Stimulated activated CD8-positive, alpha-beta memory T cell treated with anti-CD3 and anti-CD28 coated beads, Interleukin-4, amount 100 ng/mL, for 1 hour (primary cell): ENCODE data around the gene C20orf144.
A peak's percentile ranks its signal among the peaks of the same experiment; 100 is the strongest.

ENCODE experiments used
- DNase-seq, 2 donors: peaks; one replicate each; pipeline ENCODE4 v3.0.0-alpha.2; 2020; ENCODE audit warnings: low read depth in 2 of 2, low spot score in 1 of 2

C20orf144 gene

DNA sequence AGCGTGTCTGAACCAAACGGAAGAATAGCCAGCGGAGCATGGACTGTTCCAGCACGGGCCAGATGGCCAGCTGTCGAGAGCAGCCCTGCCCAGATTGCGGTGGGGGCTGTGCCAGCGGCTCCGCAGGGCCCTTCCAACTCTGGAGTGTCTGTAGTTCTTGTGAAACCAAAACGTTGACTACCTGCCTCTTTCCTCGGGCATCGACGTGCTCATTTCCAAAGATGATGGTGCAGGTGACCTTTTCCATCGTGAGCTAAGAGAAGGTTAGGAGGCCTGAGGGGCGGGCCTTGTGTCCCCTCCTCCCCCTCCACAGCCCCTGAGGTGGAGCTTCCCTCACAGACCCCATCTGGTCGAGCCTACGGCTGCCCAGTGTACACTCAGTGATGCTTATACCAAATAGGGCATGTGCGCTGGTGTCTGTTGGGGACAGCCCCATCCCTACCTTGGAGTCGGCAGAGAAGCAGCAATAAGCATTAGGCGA, 12.9 kb upstream of the C20orf144 start:
- DNase-seq = no peak

DNA sequence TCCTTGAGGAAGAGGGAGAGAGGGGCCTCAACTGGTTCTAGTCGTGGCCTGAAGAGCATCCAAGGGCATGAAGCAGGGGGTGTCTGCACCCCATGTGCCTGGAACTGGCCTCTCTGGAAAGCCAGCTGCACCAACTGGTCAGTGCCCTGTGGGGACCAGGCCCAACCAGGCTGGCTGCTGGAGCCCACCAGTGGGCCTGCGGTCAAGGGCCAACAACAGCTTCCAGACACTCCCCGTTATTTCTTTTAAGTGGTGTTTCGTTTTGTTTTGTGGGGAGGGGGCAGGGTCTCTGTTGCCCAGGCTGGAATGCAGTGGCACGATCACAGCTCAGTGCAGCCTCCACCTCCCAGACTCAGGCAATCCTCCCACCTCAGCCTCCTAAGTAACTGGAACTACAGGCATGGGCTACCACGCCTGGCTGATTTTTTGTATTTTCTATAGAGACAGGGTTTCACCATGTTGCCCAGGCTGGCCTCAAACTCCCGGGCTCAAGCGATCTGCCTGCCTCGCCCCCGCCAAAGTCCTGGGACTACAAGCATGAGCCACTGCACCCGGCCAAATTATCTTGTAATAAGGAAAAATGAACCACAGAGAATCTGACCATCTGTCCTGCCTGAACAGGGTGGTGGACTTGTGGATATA, 11.9 kb upstream of the C20orf144 start:
- DNase-seq = no peak

DNA sequence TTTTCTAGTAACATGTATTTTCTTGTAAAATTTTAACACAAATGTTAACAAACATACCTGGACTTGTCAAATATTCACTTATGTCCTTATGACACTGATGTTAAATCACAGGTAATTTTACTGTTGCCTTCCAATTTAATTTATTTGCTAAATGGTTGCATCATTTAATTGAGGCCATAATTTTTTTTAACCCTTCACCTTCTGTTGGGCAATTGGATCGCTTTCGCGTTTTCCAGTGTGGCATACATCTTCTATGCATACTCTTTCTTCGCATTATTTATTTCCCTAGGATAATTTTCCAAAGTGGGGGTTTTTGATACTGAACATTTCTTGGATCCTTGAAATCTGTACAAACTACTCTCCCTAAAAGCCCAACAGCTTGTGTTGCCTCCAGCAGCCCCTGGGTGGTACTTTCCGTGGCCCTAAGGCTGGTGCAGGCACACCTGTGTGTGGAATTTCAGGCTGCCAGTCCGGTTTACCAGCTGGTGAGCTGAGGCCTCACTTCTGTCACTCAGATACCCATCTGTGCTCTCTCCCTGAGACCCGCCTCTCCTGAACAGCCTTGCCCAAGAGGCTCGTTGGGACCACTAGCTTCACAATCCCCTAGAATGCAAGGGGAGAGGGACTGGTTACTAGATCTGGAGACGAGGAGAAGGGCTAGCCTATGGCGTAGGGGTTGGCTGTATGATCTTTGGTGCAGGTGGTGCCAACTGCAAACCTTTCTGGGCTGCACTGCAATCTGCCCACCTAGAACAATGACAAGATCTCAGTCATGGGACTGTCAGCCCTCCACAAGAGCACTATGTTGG, 11.2 kb upstream of the C20orf144 start:
- no peak for DNase-seq

DNA sequence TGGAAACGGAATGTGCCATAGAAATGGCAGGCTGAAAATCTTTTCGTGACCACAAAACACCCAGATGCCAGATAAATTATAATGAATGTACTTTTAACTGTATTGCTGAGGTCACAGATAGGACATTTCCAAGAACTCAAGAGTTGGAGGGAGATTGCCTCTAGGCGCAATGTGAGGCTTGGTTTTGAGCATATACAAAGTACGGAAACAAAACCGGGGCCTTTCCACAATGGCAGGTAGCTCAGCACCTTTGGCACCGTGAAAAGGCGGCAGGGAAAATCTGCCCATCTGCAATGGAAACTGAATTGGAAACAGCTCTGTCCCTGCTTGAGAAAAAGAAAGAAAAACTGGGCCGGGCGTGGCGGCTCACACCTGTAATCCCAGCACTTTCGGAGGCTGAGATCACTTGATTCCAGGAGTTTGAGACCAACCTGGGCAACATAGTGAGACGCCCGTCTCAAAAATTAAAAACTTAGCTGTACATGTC, 10.5 kb upstream of the C20orf144 start:
- DNase-seq = no peak

DNA sequence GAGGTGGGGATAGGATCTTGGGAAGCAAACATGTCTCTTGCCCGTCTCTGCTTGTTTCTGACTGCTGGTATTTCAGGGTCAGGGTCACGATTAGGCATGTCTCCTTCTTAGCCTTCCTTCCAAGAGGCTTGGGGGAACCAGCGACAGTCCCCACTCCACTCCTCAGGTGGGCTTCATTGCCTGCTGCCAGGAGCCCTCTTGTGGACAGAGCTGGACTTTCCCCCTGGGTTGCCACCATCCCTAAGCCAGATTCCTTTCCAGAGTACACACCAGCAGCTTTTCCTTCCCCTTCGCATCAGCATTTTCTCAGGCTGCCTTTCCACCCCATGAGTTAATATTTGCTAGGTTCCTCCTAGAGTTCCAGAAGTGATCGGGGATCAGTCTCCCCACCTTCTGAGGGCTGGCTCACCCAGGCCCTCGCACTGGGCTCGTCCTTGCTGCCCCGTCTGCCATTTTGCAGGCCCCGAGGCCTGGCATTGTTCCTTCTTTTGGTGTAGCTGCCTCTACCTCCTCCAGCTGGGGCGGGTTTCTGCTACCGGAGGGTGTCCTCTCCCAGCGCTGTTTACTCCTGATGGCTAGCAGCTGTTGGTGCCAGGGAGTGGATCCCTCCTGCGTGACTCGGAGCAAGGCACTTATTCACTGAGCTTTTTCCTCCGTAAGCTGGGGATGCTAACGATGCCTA, 8.8 kb upstream of the C20orf144 start:
- DNase-seq = no peak

DNA sequence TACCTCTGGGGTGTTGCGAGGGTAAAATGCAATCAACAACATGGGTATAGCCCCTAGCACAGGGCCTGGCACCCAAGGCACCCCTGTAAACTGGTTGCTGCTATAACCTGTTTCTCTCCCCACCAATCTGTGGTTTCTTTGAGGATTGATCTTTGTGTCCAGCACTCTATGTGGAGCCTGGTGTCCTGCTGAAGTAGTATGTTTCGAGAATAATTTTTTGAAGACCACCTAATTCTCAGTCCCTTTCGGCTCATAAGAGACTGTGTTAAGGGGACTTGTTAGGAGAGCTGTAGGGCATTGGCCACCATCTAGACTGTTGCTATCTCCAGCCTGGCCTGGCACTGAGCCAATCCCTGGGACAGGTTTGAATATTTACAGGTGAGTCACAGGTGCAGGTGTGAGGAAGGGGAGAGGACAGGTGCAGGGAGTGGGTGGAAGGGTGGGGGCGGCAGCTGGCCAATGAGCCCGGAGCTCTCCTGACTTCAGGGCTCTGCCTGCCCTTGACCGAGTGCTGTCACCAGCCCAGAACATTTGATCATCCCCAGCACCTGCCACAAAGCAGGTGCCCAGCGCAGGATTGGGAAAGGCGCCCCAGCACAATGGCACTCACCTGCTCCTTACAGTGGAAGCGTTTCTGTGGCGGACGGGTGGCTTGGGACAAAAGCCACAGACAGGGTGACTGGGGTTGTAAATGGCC, 8.1 kb upstream of the C20orf144 start:
- no peak for DNase-seq

DNA sequence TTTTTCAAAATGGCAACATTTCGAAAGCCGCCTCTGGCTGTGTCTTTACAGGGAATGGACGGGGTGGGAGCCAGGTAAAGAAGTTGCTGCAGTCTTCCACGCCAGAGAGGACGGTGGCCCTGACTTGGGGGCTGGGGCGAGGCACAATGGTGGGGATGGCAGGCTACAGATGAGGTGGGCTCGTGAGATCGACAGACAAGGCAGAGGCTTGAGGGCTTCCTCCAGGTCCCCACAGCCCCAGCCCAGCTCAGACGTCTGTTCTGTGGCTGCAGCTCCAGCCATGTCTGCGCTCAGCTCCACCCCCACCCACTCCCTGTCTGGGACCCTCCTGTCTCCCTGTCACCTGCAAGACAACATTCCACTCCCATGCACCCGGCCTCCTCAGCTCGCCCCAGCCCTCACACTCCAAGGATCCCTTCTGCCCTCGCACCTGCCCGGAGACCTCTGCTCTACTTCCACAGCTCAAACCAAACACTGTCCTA, 7.4 kb upstream of the C20orf144 start:
- no peak for DNase-seq

DNA sequence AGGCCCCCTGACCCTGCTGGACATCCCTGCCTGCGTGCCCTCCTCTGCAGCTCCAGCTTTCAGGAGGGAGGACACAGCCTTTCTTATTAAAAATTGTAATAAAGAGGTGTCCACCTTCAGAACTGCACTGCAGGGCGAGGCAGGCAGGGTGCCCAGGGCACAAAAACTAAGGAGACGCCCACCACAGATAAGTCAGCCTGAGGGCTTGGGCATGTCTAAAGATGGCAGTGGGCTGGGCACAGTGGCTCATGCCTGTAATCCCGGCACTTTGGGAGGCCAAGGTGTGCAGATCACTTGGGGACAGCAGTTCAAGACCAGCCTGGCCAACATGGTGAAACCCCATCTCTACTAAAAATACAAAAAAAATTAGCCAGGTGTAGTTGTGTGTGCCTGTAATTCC, 7.0 kb upstream of the C20orf144 start:
- DNase-seq = no peak

DNA sequence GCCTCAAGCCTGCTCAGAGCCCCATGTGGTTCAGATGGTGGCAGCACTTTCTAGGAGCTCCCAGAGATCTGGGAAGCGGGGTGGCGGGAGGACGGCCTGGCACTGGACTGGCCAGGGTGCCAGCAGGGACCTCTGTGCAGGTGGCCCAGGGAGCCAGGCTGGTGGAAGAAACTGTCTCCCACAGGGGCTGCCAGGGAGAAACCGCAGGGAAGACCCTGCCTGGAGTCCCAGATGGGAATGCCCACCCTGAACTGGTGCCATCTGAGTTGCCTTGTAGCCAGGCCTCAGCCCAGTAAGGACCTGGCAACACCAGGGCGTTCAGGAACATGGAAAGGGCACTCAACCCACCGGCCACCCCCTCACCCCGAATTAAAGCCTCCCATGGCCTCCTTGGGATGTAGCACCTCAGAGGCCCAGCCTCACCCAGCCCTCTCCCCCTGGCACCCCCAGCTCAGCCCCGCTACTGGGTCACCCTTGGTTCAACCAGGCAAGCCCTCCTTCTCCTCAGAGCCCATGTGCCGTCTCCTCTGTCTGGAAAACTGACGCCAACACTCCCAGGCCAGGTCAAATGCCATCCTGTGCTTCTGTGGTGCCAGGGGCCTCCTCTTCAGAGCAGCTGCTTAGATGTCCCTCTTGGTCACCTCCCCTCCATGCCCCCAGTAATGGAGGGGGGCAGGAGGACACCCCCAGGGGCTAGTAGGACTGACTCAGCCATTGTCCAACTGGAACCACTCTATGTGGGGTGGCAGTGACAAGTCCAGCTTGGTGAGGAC, 5.9 kb upstream of the C20orf144 start:
- no peak for DNase-seq

DNA sequence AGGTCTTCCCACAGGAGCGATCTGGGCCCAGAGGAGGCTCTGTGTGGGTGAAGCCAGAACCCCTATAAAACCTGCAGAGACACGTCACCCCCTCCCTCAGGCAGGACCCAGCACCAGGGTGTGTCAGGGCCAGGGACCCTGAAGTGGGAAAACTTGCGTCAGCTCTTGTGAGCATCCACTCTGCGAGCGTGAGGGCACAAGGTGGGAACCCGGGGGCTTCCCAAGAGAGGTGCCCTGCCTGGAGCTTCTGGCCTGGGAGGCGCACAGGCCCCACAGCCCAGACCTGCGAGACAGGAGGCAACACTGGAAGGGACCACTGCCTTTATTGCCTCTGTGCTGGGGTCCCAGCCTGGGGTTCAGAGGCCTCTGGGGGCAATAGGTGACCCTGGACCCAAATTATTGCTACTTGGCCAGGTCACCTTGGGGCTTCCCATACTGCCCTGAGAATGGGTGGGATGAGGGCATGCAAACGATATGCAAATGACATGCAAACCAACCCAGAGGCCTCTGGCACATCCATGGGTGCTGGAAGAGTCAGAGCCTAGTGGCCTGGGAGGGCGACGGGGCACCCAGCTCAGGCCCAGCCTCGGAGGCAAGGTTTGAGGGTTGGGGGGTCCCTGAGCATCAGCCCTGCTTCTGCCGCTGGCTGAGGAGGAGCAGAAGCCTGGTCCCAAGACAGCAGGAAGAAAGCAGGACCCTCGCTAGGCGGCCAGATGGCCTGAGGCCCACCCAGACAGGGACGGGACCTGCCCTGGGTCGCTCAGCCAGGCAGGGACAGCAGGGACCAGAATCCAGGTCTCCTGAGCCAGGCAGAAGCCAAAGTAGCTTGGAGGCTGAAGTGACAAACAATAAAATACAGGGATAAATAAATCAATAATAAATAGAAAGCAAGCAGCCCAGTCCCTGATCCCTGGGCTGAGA, 5.1 kb upstream of the C20orf144 start:
- no peak for DNase-seq

DNA sequence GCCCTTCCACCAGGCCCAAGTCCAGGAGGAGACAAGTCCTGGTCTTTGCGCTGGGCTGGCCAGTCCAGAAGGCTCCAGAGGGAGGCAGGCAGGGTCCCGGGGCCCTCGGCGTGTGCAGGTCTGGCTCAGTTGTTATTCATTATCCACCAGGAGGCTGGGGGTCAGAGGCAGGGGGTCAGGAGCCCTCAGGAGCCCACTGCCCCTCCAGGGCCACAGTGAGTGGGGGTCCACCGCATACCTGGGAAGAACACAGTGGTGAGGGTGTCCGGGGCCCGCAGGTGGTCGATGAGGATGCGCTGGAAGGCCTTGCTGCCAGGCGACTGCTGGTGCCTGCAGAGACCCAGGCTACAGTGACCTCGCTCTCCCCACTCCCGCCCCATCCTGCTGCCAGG, 4.4 kb upstream of the C20orf144 start:
- DNase-seq = no peak

DNA sequence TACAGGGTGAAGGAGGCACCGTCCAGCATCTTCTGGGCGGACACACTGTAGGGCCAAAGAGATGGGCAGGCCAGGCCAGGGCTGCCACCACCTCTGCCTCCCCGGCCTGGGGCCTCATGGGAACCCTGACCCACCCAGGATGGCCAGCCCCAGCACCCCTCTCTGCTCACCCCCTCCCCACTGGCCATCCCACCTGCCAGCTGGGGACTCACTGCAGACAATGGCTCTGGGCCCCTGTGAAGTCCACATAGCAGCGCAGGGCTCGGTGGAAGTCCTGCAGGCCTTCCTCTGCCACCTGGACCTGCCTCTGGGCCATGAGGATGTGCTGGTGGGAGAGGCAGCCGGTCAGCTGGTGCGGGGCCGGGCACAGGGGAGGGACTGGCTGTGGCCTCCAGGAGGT, 3.6 kb upstream of the C20orf144 start:
- no peak for DNase-seq

DNA sequence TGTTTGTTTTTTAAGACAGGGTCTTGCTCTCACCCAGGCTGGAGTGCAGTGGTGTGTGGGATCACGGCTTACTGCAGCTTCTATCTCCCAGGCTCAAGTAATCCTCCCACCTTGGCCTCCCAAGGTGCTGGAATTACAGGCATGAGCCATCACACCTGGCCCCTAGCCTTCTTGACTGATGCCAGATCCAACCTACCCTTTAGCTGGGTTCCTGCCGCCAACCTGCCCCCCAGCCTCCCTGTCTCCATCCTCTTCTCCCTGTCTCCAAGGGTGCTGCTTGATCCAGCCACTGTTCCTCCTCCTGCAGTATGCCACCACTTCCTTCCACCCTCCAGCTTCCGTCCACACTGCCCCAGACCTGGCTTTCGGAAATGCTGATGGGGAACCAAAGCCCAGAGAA, 3.2 kb upstream of the C20orf144 start:
- DNase-seq = no peak

DNA sequence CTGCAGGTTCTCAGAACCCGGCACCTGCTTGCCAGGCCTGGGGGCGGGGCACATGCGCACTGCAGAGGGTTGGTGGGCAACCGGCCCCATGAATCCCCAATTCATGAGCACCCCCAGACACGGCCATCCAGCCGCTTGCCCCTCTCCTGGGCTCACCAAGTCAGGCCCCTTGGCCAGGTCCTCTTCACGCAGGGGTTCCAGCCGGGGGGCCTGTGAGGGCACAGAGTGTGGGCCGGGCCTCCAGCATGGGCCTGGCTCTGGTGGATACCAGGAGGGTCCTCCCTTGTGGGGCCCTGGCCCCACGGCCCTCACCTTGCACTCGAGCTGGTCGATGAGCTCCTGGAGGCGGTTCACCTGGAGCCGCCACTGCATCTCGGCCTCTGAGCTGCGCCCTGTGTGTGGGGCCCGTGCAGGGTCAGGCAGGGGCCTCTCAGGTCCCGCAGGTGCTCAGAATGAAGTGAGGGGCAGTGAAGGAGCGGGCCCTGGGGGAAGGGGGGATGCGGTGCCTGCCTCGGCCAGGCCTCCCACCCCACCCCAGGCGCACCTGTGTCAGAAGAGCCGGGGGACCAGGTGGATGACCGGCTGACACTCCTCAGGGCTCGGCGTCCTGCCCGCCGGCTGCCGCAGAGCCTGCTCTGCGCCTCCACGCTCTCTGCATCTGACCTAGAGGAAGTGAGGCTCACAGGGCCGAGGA, 2.6 kb upstream of the C20orf144 start:
- no peak for DNase-seq

DNA sequence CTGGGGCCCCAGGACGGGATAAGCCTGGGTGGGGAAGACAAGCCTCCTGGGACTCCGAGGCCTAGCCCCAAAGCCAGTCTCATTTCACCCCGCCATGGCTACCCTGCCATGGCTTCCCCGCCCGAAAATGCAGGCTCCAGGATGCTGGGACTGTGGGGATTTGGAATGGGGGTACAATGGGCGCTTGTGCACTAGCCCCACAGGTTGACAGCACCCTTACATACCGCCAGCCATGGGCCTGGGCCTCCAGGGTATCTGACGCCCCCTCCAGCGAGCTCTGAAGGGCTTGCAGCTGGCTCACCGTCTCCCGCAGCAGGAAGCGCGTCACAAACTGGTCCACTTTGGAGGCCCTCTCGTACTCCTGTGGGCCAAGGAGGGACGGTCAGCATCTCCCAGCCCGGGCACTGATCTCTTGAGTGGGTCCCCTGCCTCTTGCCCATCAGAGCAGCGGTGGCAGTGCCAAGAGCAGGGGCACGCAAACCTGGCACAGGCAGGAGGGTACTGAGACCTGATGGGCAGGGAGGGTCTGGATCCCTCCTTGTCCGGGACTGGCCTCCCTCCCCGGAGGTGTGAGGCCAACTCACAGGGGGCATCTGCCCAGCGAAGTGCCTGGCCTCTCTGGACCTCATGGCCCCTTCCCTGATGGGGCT, 2.0 kb upstream of the C20orf144 start:
- no peak for DNase-seq

DNA sequence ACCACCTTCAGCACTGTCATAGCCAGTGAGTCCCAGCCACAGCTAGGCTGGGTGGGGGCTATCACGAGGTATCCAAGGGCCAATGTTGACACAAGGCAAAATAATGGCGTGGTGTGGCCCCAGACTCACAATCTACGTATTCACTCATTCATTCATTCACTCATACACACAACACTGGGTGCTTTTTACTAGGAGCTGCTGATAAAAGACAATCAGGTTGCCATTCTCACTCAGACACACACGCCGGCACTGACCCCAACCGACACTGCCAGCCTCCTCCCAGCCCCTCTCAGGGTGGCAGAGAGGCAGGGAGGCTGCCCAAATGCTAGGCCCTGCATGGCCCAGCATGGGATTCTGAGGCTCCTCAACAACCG, 1.5 kb upstream of the C20orf144 start:
- DNase-seq = no peak

DNA sequence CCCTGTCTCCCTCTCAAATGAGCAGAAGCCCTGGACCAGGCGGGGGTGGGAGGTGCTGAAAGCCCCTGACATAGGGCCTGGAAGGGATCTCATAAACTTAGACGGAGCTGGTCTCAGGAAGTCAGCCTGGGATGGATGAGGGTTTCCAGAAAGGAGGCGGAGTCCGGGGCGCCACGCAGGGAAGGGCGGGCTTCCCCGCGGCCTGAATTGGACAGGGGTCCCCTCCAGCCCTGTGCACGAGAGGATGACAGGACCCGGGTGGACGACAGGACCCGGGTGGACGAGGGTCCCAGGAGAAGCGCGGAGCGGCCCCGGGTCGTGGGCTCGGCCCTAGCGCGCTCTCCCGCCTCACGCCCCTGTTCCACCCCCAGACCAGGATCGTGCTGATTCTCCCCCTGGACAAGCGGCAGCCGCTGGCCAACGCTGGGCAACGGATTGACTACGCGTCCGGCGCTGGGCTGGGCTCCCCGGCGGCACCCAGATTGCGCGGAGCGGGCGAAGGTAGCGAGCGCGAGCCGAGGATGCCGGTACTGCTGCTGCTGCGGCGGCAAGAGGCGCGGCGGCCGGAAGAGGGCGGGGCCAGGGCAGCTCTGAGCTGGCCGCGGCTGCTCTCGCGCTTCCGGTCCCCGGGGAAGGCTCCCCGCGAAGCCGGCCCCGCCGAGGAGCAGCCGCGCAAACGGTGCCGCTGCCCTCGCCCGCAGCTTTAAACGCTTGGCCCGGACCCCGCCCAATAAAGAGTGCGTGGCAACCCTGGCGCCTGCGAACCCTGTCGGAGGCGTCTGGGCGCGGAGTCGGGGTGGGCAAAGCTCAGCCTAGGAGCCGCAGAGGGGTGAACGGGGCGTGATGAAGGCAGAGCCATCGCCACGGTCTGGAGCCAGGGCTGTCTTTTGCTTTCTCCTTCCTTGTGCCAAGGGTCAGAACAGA, 1.3 kb downstream of the C20orf144 start:
- DNase-seq = peak; percentile 57 to 66
